Dermis blood vessel endothelial cell (primary cell): ENCODE measurements around the gene LRP1B. TPM values are rescaled to one million over a fixed set of nuclear protein-coding genes. Genes with fewer than 3 reads are reported as not detected.

Source experiments
- DNase-seq: peaks from one replicate; pipeline ENCODE4 v3.0.0; 2010
- total RNA-seq: library from RNA; depleted of rRNA; stranded (reverse); fragments of >200 nt; gene quantifications from 2 replicates; pipeline ENCODE4 v1.2.3, GENCODE V29; 2014

LRP1B gene
- total RNA-seq, 1 donor from 2014 or later = under 0.01 TPM

DNA sequence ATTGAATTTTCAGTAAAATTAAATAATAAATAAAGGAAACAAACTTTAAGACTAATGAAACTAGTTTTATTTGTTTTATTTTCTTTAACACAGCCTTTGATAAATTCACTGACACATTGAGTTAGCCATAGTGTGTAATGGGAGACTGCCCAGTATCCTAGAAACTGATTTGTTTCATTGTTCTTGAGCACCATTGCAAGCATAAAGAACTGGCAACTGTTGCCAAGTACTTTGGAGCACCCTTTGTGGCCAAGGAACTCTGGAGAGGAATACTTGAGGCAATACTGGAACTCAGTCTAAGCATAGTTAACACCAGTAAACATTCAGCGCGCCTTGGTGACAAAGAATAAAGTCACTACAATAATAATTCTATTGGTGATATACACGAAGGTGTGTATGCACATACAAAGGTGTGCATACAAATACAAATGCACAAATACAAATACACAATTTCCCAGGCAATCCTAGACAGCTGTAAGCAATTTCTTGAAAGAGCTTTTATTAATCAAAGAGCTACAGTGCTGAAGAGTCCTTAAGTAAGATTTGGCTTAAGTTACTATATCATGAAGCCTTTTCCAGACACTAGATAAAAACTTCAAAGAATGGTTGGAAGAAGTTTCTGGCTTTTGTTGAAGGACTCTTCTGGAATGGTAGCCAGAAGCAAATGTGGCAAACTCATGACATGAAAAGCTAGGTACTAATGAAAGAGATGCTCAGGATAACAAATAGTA, 1371.2 kb downstream of the LRP1B start:
- no peak for DNase-seq

DNA sequence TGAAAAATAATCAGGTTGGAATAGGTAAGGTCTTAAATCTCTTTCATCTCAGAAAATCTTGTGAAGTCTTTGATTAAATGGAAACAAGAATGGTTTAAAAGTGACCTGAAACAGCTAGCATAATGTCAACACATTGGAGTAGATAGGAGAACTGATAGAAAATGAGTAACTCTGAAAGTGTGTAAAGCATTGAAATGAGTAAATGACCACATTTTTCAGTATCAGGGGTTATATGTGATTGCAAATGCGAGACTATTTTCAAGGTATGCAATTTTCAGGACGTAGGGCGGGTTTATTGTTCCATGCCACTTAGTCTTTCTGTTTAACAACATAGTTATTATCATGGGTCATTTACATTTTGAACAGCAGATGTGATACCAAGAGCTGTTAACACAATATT, 1383.2 kb downstream of the LRP1B start:
- DNase-seq = no peak

DNA sequence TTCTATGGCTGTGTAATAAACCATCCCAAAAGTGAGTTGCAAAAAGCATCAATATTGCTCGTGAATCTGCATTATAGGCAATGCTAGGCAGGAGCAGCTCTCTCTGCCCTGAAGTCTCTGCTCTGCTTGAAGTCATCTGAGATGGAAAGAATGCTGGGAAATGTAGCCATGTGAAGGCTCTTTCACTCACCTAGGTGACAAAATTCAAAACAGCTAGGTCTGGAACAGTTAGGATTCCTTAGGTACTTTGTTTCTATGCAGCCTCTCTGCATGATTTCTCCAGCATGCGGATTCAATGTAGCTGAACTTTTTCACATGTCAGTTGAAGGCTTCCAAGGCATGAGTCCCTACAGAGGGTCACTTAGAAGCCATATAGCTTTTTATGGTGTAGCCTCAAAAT, 1383.7 kb downstream of the LRP1B start:
- no peak for DNase-seq

DNA sequence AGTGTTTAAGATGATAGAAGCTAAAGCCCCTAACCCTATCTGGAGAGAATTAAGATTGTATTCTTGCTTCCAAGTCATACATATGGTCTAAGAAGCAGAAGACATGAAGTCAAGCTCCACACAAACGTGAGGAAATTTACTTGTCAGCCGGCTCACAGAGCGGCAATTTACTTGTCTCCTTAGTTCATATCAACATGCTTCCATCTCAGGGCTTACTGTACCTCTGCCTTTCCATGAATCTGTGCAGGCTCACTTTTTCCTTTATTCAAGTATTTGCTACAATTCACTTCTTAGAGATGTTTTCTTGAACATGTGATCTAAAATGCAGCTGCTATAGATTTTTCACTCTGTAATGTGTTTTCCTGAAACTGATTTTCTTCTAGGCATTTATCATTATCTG, 1386.4 kb downstream of the LRP1B start:
- DNase-seq = no peak

- DNase-seq = no peak
Measured at GRCh38 chr2:140737006-140737405, 1393.8 kb downstream of the LRP1B start.

DNA sequence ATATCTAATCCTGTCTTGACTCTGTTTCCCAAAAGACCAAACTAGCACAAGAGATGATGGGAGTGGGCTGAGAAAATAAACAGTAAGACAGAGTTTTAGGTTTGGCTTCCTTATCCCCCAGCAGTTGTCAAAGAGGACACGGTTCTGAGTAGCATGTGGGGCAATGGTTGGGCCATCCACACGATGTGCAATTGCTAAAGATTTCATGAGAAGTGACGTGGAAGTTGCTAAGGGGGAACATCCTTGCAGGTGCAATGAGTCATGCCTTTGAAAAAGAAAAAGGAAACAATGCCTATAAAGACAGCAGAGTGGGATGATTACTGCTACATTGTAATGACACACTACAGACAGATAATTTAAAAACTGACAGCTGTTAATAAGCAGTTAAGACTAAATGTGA, 1395.8 kb downstream of the LRP1B start:
- no peak for DNase-seq

- no peak for DNase-seq
Measured at GRCh38 chr2:140718999-140719398, 1411.8 kb downstream of the LRP1B start.

- DNase-seq = no peak
Measured at GRCh38 chr2:140717481-140717880, 1413.3 kb downstream of the LRP1B start.

DNA sequence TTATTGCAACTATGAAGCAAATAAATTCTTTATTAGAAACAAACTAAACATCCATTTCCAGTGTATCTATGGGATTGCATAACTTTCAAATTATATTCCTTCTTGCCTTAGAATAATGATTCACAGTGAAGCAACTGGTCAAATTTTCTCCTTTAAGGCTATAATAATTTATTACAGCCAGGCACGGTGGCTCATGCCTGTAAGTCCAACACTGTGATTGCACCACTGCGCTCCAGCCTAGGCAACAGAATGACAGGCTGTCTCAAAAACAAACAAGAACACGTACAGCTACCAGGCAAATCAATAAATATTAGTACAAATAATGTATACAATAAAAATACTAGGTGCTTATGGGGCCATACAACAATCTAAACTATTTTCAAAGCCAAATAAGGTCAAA, 1416.2 kb downstream of the LRP1B start:
- DNase-seq = no peak

- no peak for DNase-seq
Measured at GRCh38 chr2:140711867-140712266, 1418.9 kb downstream of the LRP1B start.

DNA sequence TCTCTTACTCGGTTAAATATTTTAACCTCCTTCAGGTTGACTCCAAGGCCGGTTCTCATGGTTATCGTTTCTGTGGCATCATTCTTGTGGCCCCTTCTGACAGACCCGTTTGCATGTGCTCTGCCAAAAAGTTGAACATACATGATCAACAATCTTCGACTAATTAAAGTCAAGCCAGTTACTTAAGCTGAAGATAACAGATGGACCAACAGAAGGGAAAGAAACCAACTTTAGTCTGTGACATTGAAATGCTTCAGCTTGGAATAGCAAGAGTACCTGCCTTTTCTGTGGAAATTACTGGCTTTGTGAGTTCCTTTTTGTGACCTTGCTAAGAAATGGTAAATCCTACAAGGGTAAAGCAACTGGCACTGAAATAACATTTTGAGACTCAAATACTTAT, 1429.1 kb downstream of the LRP1B start:
- DNase-seq = no peak

DNA sequence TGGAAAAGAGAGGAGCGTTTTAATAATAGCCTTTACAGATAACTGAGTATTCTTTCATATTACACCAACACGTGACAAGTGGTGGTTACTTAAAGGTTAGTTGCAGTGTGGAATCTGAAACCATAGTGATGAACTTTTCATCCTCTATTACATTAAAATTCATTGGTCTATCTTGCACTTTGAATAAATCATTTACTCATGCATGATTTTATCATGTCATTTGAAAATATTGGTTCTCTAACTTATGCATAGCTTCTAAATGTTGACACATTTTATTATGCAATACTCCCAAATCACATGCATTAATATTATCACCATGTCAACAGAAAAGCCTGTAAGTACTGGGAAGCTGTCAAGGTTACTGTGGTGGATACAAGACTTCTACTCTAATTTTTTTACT, 1432.2 kb downstream of the LRP1B start:
- DNase-seq = no peak

GRCh38 chr2:140696449-140696848, 1434.4 kb downstream of the LRP1B start:
- no peak for DNase-seq

DNA sequence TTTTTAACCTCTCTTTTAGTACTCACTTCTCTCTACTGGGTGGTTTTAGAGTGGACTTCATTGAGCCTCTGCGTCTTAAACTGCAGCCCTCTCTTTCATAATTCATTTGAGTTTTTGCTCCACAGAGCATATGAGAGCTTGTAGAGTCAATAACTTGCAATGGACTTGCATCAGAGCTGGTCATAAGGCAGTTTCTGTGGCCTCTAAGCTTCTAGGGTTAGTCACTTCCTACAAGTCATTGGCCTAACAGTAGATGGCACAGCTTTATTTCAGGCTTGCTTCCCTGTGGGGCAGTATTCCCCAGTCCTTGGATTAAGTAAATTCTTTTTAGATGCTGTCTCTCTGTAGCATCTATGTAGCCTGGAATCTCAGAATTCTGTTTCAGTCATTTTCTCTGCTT, 1435.7 kb downstream of the LRP1B start:
- peak; percentile 1 for DNase-seq

GRCh38 chr2:140687825-140688224, 1443.0 kb downstream of the LRP1B start:
- DNase-seq = no peak

DNA sequence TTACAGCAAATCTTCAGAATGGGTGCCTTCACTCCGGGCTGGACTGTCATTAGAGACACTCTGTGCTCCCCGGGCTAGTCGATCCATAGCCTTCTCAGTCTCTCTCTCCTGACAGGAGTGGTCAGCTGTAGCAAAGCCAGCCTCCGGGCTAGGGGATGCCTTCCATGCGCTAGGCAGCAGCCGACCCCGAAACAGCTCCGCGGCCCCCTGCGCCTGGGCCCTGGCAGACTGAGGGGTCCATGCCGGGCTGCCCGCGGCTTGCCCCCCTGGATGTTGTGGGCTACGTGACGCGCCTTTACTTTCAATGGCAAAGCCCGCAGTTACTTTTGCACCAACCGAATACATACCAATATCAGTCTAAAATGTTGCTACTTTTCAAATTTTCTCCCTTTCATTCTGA, 1447.2 kb downstream of the LRP1B start:
- no peak for DNase-seq

GRCh38 chr2:140680862-140681261, 1450.0 kb downstream of the LRP1B start:
- no peak for DNase-seq

DNA sequence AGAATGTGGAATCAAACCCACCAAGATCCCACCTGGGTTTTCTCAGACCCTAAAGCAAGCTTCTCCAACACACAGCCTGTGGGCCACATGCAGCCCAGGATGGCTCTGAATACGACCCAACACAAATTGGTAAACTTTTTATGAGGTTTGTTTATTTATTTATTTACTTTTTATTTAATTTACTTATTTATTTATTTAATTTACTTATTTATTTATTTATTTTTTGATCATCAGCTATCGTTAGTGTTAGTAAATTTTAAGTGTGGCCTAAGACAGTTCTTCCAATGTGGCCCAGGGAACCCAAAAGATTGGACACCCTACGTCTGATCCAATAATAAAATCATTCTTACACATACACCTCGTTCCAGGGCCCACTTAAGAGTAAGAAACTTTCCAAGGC, 1451.1 kb downstream of the LRP1B start:
- no peak for DNase-seq

- no peak for DNase-seq
Measured at GRCh38 chr2:140669911-140670310, 1460.9 kb downstream of the LRP1B start.

DNA sequence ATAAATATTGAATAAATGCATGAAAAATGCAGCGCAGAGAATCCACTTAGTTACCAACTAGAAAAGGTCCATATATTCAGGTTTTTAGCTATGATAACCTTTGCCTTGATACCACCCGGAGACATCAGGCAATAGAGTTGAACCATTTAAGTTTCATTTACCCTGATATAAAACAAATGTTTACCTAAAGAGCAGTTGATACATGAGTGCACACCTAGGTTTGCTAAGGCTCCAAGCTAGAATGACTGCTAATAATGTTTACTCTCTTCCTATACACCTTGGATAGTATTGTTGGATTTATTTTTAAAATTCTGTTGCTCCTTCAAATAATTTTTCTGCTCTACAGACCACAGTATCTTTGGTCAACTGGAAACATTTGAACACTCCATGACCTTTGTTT, 1463.6 kb downstream of the LRP1B start:
- DNase-seq = no peak

GRCh38 chr2:140662504-140662903, 1468.3 kb downstream of the LRP1B start:
- DNase-seq = no peak

DNA sequence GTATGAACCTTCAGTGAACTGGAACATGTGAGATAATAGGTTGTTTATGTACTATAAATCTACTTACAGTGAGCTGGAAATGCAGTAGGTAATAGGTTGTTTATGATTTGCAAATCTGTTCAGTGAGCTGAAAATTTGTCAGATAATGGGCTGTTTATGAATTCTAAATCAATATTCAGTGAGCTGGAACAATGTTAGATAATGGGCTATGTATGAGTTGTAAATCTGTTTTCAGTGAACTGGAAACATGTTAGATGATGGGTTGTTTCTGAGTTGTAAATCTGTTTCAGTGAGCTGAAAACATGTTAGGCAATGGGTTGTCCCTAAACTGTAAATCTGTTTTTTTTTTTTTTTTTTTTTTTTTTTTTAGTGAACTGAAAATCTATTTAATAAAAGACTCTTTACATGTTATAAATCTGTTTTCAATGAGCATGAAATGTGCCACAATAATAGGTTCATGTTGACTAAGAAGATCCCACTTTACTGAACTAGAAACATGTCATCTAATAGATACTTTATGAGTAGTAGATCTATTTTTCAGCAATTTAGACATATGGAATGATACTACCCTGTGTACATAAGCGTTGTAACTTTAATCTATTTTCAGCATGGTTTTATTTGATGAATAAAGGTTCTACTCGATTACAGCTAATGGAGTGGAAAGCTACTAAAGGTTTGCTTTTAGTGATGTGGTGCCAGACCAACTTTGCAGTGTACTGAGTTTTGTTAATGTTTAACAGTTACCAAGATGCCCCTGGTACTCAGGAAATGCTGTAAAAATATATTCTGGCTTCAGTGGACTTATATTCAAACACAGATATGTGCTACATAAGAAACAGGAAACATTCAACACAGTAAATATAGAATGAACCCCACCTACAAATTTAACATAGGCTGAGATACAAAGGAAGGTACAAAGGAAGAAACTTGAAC, 1471.8 kb downstream of the LRP1B start:
- DNase-seq = no peak

- no peak for DNase-seq
Measured at GRCh38 chr2:140657657-140658056, 1473.2 kb downstream of the LRP1B start.

DNA sequence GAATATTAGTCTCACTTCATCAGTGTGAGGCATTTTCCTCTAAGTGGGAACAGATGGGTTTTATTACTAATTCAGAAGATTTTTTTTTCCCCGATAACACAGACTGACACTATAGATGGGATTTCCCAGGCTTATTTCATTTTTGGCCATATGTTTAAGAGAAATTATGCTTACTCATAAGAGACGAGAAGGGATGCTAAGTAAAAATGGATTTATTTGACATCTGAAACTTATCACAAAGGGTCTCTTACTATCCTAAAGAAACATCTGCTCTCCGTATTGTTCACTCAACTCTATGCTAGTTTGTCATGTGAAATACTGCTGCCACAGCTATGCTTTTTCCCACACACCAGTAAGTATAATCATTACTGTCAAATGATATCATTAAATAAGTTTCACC, 1476.3 kb downstream of the LRP1B start:
- DNase-seq = no peak
